Measurements from ENCODE around the gene RSPO1.
"Not testable (repeated sequence)": the region's sequence is repeated elsewhere in the genome, so short reads cannot be mapped to it uniquely, and the experiment has no call there.

Gene RSPO1, protein sequence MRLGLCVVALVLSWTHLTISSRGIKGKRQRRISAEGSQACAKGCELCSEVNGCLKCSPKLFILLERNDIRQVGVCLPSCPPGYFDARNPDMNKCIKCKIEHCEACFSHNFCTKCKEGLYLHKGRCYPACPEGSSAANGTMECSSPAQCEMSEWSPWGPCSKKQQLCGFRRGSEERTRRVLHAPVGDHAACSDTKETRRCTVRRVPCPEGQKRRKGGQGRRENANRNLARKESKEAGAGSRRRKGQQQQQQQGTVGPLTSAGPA

GRCh38 chr1:37634244-37634991 is at the start of gene RSPO1:
TSS of gene RSPO1 (minus strand) at chr1:37634892. CDS start at chr1:37629661, 5,231 bp downstream.
- DNase-seq (ENCODE audit: low read depth in 2 of 2), result no peak

DNA sequence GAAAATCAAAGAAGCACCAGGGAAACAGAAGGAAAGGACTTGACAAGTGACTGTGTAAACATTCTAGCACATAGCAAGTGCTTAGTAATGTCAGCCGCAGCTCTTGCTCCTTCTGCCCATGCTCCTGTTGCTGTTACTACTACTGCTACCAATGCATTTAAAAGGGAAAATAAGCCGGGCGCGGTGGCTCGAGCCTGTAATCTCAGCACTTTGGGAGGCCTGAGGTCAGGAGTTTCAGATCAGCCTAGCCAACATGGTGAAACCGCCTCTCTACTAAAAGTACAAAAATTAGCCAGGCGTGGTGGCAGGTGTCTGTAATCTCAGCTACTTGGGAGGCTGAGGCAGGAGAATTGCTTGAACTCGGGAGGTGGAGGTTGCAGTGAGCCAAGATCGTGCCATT is 49.5 kb upstream of the RSPO1 start:
- not testable (repeated sequence) for DNase-seq (ENCODE audit: low read depth in 2 of 2)

DNA sequence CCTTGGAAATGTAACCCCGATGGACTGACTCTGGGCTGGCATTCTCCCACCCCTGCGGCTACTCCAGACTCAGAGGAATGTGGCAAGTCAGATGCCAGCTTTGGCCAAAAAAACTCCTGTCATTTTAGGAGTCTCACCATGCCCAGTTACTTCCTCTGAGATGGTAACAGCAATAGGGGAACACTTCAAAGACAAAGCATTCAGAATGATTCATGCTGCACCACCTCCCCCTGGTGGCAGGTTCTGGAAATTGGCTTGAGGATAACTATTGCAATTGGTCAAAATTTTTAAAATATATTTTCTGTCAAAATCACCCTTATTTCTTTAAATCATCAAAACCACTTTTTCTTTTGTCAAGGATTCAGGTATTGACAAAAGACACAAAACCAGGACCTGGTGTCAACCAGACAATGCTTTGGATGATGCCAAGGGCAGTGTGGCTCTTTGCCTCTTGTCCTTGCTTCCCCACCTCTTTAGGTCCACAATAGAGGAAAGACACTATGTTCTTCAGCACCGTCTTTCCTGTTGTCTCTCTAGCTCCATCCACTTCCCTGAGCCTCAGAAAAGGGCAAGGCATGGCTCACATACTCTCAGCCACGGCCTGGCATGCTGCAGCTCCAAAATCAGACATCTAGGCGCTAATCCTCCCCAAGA is 47.8 kb upstream of the RSPO1 start:
- DNase-seq (ENCODE audit: low read depth in 2 of 2), result peak; percentile 72 to 73

- DNase-seq (ENCODE audit: low read depth in 2 of 2), result no peak
These were observed 46.2 kb upstream of the RSPO1 start for GRCh38 chr1:37680933-37681332.

GRCh38 chr1:37677808-37678207 is 43.1 kb upstream of the RSPO1 start:
- DNase-seq (ENCODE audit: low read depth in 2 of 2), result no peak

DNA sequence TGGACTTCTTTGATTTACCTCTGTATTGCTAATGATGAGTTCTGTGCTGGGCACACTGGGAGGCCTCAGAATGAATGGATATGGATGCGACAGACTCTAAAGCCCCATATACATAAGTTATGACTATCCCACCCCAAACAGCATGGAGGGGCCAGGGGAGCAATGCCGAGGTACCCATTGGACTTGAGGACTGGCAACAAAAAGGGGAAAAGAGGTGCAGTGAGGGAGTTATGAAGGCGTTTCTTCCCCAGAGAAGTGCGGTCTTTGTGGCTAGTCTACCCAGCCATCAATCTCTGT is 42.4 kb upstream of the RSPO1 start:
- no peak for DNase-seq (ENCODE audit: low read depth in 2 of 2)

GRCh38 chr1:37676281-37677142 is 41.8 kb upstream of the RSPO1 start:
- DNase-seq (ENCODE audit: low read depth in 2 of 2), result no peak

- DNase-seq (ENCODE audit: low read depth in 2 of 2), result peak in 1 of 2 donors; percentile 55
These were observed 39.2 kb upstream of the RSPO1 start for GRCh38 chr1:37673920-37674319.

DNA sequence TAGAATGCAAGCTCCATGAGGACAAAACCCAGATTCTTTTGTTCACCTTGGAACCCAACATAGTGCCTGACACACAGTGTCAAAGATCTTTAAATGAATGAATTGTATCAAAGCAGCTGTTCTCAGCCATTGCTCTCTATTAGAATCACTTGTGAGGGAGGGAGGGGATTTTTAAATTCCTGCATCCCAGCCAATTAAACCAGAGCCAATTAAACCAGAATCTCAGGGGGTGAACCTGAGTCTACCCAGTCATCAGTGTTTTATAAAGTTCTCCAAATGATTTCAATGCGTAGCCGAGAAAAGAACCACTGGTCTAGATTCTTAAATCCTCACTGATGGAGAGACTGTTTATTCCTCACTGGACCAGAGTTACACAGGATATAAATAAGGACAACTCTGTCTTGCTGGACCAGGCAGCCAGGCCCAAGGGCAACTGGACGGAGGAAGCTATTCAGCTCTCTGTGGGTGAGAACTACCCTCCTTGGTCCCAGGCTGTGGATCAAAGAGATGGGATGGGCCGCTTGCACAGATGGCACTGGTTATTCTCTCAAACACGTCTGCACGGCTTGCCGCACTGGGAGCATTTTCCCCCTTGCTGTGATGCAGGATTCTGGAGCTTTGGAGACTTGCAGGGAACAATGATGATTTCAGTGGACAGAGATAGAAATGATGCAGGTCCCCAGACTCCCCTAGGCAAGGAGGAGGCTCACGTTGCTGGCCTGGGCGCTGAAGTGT is 37.6 kb upstream of the RSPO1 start:
- DNase-seq (ENCODE audit: low read depth in 2 of 2), result no peak

DNA sequence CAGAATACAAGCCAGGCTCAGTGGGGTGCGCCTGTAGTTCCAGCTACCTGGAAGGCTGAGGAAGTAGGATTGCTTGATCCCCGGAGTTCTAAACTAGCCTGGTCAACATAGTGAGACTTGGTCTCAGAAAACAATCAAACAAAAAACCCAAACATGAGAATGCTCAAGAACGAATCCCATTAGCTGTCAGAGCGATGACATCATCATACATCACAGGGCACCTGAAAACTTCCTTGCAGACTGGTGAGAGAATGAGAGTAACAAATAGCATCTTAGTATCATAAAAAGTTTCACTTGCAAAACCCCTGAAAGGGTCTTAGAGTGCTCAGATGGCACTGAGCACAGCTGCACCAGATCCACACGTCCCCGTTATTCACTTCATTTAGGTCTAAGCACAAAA is 36.6 kb upstream of the RSPO1 start:
- DNase-seq (ENCODE audit: low read depth in 2 of 2), result no peak

- DNase-seq (ENCODE audit: low read depth in 2 of 2), result no peak
These were observed 35.4 kb upstream of the RSPO1 start for GRCh38 chr1:37670133-37670532.

- DNase-seq (ENCODE audit: low read depth in 2 of 2), result no peak
These were observed 32.5 kb upstream of the RSPO1 start for GRCh38 chr1:37667023-37667671.

DNA sequence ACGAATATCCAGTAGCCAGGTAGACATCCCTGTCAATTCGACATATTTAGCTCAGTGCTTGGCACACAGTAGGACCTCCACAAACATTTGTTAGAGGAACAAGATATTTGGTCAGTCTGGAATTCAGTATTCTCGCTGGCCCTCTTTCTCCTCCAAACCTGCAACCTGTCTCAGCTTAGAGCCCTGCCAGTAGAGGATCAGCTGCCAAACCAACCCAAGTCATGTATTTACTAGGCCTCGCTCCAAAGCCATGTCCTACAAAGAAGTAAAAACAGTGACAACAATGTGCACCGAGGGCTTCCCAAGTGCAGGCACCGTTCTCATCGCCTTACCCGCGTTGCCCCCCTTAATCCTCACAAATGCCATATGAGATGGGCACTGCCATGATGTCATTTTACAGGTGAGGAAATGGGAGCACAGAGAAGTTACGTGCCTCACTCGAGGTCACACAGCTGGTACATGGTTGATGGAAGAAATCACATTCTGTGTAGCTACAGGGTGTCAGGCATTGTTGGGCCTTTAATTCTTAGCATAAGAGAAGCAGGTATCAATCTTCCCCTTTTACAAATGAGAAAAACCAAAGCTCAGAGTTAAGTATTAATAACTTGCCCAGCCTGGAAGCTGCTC is 31.7 kb upstream of the RSPO1 start:
- DNase-seq (ENCODE audit: low read depth in 2 of 2), result no peak

DNA sequence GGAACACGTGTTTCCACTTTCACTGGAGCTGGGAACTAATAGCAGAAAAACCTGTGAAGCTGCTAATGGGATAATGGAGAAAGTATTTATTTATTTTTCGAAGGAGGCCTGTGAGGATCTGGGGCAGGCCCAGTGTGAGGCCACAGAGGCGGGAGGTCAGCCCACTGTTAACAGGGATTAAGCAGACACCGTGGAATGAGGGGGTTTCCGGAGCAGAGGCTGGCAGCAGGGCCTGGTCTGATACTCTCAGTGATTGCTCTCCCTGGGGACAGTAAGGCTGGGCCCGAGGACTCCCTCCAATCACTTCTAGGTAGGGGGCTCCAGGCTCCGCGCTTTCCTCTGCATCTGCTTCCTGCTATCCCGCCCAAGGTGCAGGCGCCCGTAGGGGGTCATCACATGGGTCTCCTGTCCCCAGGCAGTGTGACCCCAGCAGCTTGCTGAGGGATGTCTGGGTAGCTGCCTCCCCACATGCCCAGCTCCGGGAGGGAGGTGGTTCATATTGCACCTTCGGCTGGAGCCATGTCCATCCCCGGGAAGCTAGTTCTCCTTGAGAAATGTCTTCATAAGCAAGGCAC is 28.8 kb upstream of the RSPO1 start:
- DNase-seq (ENCODE audit: low read depth in 2 of 2), result no peak

DNA sequence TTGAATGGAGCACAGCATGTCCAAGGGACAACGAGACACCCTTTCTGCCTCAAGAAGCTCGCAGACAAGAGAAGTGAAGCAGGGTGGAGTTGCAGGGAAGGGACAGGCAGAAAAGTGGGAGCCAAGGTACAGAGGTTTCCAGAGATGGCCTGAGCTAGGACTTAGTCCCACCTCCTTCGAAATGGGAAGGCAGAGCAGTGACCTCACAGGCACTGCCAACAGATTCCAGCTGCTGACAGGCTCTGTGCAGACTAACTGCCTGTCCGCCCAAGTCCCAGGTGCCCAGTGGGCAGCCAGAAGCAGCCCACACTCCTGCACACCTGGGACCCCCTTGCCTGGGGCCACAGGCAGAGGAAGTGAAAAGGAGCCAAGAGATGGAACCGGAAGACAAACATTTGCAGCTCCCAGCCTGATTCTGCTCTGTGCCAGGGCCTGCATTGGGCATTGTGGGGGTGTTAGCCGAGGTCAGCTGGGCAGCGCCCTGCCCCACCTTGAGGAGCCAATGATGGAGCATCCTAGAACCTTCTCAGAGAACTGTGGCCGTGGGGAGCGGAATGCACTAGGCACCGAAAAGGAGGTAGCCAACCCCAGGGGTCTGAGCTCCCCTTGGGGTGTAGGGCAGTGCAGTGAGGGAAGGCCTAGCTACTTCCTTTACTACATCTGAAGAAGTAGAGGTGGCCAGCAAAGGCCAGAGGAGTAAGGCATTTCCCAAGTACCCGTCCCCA is 27.5 kb upstream of the RSPO1 start:
- no peak for DNase-seq (ENCODE audit: low read depth in 2 of 2)

- DNase-seq (ENCODE audit: low read depth in 2 of 2), result no peak
These were observed 26.7 kb upstream of the RSPO1 start for GRCh38 chr1:37661401-37661800.

GRCh38 chr1:37660664-37661063 is 26.0 kb upstream of the RSPO1 start:
- DNase-seq (ENCODE audit: low read depth in 2 of 2), result no peak

GRCh38 chr1:37658486-37658885 is 23.8 kb upstream of the RSPO1 start:
- no peak for DNase-seq (ENCODE audit: low read depth in 2 of 2)

GRCh38 chr1:37657620-37658412 is 23.1 kb upstream of the RSPO1 start:
- no peak for DNase-seq (ENCODE audit: low read depth in 2 of 2)

All from activated CD4-positive, alpha-beta T cell treated with anti-CD3 and anti-CD28 coated beads for 24 hours (primary cell).